Stimulated activated CD8-positive, alpha-beta memory T cell treated with anti-CD3 and anti-CD28 coated beads, Interleukin-12 subunit alpha, Interleukin-12 subunit beta, amount 100 ng/mL, for 24 hours (primary cell): Measurements from ENCODE around the gene TMA16.
A peak's percentile ranks its signal among the peaks of the same experiment; 100 is the strongest.
"Not testable (repeated sequence)": the region's sequence is repeated elsewhere in the genome, so short reads cannot be mapped to it uniquely, and the experiment has no call there.

Experiments used
- DNase-seq: peaks from one replicate; pipeline ENCODE4 v3.0.0-alpha.2; 2020; ENCODE audit errors: extremely low read depth

The TMA16 gene

DNA sequence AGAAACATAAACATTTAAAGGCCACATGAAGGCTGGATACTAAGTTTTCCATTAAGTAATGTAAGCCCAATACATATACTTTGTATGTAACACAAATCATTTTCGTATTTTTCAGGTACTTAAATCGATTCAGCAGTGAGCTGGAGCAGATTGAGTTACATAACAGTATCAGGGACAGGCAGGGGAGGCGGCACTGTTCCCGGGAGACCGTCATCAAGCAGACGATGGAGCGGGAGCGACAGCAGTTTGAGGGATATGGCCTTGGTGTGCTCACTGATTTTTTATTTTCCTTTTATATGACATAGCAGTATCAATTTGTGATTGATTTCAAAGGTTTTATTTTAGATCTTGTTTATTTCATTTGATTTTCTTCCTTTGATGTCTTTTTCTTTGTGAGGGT lies 20.7 kb downstream of the TMA16 start:
- no peak for DNase-seq

DNA sequence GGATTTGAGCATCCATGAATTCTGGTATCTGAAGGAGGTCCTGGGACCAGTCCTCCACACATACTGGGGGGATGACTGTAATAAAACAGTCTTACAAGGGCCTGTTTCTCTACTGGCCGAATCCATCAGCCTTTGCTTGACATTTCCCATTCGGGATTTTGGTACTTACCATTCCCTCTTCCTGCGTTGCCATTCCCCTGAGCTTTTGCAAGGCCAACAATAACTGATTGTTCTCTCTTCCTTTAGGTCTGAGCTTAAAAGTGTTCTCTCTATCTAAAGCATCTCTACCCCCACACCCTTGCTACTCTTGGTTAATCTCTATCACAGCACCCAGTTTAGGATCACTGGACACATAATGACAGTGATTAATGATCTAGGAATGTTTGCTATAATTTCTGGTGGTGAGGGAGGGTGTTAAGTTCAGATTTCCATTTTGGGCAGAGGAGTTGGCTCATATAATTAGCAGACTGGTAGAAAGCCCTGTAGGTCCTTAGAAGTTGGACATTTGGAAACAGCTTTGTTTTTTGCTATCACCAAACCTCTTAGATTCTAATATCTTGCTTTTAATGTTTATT lies 29.4 kb downstream of the TMA16 start:
- DNase-seq, result no peak

DNA sequence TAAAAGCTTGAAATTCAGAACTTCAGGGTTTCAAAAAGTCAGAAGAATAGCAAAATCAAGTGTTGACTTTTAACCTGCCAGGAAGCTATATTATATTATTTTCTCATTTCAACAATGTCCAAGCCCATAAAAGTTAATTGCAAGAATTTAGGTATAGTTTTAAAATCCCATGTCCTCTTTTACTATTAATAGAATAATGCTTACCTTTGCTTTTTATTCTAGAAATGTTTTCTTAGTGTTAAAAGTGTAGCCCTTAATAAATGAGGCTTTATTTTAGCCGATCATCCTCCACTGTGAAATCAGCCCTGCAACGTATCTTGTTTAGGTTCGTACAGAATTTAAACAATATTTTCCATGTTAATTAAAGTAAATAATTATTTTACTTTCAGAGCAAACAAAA lies 31.5 kb downstream of the TMA16 start:
- no peak for DNase-seq

DNA sequence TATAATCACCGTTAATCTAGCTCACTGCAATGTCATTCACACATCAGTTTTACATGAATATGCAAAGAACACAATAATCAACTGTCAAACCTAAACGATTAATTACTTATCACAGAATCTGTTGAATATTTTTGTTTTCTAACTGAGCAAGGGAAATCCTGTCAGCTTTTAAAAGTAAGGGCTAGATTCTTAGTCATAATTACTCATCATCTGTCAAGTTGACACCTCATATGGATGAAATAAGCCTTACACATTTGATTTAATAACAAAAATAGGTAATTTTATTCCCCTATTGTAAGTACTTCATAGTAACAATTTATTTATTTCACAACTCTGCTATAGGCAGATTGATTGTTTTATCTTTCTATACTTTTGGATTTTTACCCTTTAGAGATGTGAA lies 32.7 kb downstream of the TMA16 start:
- DNase-seq, result no peak

DNA sequence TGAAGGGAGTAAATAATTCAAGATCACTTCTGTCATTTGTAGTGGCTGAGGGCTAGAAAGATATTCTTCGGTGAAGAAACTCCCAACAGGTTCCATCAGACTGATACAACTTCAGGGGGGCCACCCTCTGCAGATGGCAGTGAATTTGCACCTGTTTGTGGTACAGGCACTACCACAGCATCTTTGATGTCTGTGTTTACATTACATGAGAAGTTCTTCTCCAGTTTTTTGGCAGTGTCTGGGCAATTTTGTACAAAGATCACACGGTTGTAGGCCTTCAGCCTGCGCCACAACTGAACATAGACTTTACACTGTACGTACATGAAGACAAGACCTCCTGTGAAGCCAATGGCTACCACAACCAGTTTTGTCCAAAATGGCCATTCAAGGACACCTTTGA lies 34.2 kb downstream of the TMA16 start:
- DNase-seq, result no peak

DNA sequence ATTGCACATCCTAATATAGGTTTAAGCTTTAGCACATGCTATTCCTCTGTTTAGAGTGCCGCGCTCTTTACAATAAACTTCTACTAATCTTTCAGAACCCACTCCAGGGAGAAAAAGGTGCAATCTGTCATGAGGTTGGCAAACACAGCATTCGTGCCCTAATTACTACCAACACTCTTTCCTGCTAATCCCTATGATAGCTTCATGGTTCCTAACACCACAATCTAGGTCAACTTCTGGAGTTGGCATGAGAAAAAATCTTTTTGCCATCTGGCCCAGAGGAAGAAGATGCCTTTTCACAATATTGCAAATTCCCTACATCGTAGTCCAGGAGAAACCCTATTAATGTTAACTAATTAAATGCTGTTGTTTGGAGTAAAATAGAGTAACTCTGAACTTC lies 39.6 kb downstream of the TMA16 start:
- DNase-seq, result no peak

DNA sequence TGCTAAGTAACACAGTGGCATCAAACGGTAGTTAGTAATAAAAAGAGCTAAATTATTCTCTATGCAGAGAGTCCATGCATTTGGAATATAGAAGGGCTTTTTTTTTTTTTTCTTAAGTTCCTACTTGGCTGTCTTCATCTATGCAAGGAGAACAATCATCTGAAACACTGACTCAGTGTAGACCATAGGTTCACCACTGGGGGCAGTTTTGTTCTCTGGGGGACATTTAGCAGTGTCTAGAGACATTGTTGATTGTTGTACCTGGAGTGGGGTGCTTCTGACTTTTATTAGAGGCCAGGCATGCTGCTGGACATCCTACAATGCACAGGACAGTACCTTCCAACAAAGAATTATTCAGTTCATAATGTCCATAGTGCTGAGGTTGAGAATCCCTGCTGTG lies 41.2 kb downstream of the TMA16 start:
- no peak for DNase-seq

DNA sequence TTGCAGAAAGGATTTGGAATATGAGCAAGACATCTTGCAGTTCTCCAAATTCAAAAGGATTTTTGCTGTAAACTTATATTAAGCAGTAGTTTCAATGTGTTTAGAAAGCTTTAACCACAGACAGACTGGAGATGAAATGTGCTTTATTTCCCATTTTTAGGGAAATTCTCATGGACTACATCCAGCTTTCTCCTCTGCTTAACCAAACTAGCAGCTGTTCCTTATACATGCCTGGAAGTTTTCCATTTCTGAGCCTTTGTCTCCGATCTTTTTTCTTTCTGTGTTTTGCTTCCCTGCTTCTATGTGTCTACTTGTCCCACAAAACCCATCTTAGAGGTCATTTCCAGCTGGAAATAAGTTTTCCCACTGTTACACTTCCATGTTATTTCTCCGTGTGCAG lies 41.6 kb downstream of the TMA16 start:
- DNase-seq, result no peak

DNA sequence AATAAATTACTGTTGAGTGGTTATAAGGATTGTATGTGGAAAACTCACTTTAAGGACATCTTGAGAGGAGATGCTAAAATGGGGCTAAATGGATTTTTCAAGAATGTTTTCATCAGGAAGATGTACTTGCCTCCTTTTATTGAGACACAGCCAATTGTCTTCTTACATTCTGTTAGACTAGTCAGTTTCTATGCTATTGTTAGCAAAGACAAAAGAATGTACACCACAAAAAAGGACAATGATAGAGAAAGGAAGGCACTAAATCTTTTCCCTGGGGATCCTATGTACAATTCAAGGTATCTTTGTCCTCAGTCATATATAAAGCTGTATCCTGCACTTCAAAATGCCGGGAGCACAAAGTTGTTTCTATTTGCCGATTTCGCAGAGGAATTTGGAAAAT lies 42.6 kb downstream of the TMA16 start:
- DNase-seq, result no peak

DNA sequence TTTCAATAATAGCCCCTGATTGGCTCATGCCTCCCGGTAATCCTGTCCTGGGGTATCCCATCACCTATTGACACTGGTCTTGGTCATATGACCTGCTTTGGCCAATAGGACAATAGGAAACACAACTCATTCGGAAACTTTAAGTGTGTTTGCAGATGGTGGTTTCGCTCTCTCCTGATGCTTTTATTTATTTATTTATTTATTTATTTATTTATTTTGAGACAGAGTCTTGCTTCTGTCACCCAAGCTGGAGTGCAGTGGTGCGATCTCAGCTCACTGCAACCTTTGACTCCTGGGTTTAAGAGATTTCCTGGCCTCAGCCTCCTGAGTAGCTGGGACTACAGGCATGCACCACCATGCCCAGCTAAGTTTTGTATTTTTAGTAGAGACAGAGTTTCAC lies 44.3 kb downstream of the TMA16 start:
- DNase-seq, result not testable (repeated sequence)

DNA sequence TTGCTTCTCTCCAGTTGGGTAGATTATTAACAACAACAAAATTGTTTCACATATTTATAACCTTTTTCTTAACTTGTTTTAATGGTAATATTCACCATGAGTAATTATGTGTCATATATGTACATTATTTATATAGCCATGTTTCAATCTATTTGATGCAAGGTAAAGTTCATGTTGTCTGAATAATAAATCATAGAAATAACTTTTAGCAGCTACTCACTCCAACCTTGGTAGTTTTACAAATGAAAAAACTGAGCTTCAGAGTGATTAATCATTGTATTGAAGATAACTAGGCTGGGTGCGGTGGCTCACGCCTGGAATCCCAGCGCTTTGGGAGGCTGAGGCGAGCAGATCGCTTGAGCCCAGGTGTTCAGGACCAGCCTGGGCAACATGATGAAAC lies 46.0 kb downstream of the TMA16 start:
- no peak for DNase-seq

DNA sequence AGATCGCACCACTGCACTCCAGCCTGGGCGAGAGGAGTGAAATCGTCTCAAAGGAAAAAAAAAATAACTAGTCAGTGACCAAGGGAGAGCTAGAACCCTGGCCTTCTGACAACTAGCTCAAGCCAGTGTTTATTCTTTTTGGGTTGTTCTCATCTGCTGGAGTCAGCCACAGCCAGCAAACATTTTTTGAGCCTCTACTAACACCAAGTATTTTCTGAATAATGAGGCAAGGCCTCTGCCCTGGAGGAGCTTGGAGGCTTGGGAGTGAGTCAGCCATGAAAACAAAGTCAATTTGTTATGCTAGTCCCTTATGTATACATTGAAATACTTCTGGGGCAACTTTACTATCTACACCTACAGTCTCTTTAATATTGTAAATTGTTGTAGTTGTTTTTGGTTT lies 46.5 kb downstream of the TMA16 start:
- DNase-seq, result no peak

DNA sequence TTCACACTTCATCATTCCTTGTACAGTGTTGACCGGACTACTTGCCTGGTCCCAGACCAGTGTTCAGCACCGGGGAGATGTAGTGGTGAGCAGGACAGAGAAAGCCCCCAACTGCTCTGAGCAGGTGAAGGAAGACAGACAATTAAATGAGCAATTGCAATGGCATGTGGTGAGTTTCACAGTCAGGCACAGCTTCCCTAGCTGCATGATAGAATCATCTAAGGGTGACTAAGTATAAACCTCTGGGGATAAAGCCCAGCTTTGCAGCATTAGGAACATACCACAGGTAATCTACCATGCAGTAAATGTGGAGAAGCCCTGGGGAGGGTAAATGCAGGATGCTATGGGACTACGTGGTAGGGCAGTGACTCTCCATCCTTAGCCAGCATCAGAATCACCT lies 47.8 kb downstream of the TMA16 start:
- DNase-seq, result no peak

DNA sequence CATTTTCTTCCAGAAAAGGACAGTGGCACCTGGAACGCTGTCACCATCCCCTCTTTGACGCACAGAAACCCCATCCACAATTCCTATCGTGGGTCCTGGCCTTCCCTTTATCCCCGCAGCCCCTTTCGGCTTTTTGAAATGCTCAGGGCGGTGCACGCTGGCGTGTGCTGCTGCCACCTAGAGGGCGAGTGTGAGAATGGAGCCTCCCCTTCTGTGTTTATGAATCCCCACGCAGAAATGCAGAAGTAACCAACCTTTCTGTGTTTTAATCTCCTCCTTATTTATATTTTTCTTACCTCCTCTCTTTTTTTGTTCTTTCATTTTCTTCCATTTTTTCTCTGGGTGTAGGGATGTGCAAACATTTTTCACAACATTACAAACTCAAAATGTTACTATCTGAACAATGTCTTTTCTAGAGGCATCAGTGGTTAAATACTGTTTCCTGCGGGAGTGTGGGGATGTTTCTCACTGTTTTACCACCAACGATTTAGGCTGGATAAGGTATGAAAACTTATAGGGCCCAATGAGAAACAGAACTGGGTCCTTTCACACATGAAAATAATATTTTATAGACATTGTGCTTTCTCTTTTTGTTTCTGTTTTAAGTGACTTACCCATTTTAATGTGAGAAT lies 50.0 kb downstream of the TMA16 start:
- DNase-seq, result peak; percentile 23

DNA sequence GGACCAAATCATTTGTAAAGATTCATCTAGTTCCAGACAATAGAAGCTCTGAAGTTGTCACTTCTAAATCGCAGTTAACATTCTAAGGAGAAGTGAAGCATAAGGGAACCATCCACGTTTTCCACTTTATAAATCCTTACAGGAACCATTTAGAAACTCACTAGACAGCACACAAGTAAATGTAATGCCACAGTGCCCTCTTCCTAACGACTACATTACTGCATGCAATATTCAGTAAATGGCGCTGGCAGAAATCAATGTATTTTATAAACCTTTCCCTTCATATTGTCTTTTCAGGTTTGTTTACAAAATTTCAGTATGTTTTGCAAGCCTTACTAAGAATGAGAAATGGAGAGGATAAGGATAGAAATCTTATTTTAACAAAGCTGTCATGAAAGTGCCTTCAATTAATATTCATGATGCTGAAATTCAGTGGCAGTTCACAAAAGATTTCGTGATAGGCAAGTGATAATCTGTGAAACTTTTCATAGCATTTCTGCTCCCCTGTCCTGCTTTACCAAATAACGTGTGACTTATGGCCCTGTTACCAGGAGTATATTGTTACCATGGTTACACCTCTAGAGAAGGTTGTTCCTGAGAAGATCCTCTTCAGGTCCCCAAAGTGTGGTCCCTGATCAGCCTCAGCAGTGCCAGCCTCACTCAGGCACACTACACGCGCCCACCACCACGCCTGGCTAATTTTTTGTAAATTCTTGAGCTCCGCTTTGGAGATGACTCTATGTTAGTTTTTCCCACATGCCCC lies 54.2 kb downstream of the TMA16 start:
- no peak for DNase-seq

DNA sequence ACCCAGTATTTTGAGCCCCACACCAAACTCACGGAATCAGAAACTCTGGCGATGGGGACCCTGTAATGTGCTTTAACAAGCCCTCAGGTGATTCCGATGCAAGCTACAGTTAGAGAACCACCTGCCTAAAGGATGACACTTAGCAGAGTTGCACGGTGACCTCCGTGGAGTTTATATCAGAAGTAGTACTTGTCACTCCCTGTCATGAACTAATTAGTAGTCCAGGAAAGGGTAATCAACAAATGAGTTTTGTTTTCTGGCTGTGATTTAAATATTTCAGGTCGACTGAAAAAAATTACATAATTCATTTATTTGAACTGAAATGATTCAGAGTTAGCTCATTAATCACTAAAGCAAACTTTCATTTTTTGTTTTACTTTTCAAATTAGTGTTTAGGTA lies 56.4 kb downstream of the TMA16 start:
- no peak for DNase-seq

DNA sequence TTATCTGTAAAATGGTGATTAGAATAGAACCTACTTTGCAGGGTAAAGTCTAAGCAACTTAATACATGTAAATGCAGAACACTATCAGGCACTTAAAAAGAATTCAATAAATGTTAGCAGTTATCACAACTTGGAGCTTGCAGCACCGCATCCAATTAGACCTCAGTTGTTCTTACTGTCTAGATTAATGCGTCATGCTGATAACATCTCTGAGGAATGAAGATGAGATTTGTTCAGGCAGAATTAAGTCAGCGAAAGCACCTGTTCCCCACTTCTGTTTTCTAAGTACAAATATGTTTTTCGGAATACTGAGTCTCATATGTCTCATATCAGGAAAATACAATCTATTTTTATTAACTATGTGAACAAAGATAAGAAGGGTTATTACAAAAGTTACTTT lies 58.7 kb downstream of the TMA16 start:
- DNase-seq, result no peak

DNA sequence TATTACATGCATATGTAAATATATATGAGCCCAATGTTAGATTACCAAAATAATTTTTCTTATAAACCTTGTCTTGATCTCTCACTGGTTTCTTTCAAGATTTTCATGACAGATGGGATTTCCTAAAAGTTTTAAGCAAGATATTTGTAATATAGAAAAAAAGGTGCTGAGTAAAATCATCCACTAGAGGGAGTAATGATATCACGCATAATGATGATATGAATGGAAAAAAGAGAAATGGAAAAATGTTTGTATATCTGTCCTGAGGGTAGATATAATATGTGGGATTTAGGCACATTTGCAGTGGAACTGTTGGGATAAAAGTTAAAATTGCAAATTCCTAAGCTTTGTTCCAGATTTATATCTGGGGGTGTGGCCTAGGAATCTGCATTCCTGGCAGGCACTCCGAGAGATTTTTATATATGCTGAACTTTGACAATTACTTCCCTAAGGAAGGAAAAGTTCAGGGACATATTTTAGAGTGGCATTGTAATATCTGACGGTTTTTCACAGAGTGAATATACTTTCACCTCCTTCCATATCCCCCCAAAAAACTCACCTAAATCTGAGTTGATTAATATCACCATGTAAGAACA lies 60.5 kb downstream of the TMA16 start:
- DNase-seq, result no peak

DNA sequence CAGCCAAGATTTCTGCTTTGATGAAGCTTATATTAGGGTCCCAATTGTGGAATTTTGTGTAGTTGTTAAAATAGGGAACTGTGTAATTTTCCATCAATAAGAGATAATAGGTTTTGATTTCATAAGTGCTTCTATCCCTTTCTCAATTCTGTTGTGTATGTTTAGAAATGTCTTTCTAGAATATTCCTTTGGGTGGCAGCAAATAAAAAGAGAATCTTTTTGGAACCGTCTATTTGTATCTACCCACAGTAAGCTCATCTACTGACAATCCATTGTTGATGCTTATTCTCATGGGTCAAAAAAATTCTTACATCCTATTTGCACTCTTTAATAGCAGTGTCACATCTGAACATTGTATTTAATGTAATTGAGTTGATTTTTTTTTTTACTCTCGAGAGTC lies 61.7 kb downstream of the TMA16 start:
- no peak for DNase-seq

DNA sequence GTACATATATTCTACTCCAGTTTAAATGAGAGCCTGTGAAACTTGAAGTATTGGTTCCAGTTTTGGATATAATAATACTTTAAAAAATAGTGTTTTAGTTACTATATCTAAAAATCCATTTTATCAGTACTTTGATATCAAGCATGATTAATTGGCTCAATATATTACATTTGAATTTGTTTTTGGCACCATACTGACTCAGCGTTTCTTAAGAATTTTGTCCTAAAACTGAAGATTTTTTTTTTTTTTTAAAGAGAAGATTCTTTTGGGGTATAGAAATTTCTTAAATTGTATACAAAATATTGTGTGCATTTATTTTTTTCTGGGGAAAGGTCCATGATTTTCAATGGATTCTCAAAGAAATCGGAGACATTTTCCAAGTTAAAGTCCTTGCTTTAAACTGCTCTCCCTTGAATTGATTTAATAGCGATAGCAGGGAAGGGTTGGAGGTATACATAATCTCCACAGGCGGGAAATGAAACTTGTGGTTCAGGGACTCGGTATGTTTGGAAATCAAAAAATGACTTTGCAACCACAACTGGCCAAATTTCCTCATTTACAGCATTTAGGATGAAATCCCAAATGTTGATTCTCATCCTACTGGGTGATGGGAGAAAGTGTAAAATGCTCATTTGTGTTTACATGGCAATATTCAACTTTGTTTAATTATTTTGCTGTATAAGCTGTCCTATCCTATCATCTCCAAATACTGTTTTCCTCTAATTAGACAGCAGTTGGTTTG lies 62.3 kb downstream of the TMA16 start:
- DNase-seq, result no peak

DNA sequence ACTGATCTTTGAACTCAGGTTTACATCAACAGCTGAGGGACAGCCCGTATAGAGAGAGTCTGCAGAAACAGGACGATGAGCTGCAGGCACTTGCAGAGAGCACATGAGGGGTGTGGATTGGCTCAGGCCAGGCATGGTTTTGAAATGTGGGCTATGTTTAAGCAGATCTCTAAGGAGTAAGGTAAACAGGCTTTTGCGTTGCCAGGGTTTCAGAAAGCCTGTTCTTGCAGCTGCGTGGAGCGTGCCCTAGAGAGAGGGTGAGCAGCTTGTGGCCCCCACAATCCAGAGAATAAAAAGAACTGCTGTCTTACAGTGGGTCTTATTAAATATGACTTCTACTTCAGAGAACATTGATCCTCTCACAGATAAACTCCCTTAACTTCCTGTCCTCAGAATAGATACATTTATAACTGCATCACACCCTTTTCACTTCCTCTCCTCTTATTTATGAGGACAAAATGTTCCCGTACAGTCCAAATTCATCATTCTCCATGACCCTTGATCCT lies 64.1 kb downstream of the TMA16 start:
- DNase-seq, result no peak

DNA sequence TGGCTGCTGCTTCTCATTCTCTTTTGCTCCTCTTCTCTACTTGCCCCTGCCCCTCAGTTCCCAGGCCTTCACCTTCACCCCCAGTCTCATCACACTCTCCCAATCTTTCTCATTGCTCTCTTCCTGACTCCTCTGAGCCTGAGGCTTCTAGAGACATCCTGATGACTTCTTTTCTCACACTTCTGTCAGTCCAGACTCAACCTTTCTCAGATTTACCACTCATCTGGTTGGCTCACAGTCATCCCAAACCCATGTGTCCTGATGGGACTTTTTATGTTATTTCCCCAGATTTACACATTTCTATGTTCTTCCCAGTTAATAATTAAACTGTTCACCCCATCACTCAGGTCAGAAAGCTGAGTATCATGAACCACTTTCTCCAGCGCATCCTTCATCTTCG lies 68.0 kb downstream of the TMA16 start:
- no peak for DNase-seq
